WTC11 (cell line): ENCODE data around the gene RUVBL2.

Experiments used
- CREB1 ChIP-seq: sonication (generic); formaldehyde crosslinking; IDR thresholded peaks from 2 replicates; pipeline ENCODE4 v1.8.0; 2023; ENCODE audit warnings: mild to moderate bottlenecking, missing genetic modification reagents
- GABPB1 ChIP-seq: sonication (generic); formaldehyde crosslinking; IDR thresholded peaks from 2 replicates; pipeline ENCODE4 v1.8.1; 2023; ENCODE audit warnings: mild to moderate bottlenecking, missing genetic modification reagents
- SMAD3 ChIP-seq: sonication (generic); formaldehyde crosslinking; IDR thresholded peaks from 2 replicates; pipeline ENCODE4 v1.8.0; 2022; ENCODE audit warnings: missing genetic modification reagents, mild to moderate bottlenecking, borderline replicate concordance
- TF ChIP-seq, protein P1 (sequence below): sonication (generic); formaldehyde crosslinking; conservative IDR thresholded peaks from 2 replicates; pipeline ENCODE4 v1.8.1; 2022; ENCODE audit warnings: mild to moderate bottlenecking, missing genetic modification reagents

DNA sequence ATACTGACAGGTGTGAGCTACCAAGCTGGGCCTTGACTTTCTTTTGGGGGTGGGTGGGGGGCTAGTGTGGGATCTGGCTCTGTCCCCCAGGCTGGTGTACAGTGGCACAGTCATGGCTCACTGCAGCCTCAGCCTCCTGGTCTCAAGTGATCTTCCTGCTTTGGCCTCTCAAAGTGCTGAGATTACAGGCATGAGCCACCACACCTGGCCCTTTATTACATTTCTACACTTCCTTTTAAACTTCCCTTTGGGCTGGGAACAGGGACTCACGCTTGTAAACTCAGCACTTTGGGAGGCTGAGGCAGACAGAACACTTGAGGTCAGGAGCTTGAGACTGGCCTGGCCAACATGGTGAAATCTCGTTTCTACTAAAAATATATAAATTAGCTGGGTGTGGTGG is 16.6 kb upstream of the RUVBL2 start:
- no peak for TF ChIP-seq GABPB1 (CRISPR knock-in tag)
- TF ChIP-seq CREB1 (CRISPR knock-in tag) = no peak
- TF ChIP-seq SMAD3 (CRISPR knock-in tag) = no peak
- TF ChIP-seq, protein P1, sequence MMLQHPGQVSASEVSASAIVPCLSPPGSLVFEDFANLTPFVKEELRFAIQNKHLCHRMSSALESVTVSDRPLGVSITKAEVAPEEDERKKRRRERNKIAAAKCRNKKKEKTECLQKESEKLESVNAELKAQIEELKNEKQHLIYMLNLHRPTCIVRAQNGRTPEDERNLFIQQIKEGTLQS (CRISPR knock-in tag) = no peak
